ENCODE data around the gene TATDN3. TPM values are rescaled to one million over a fixed set of nuclear protein-coding genes. Genes with fewer than 3 reads are reported as not detected.
"Not testable (repeated sequence)": the region's sequence is repeated elsewhere in the genome, so short reads cannot be mapped to it uniquely, and the experiment has no call there.

TATDN3 gene
- polyA plus RNA-seq, 1 experiment = 16.3 TPM

- CTCF ChIA-PET = interaction anchor here (1.6 kb wide), 1 partner anchor 13 kb away, joined by 4 read pairs; no protein-coding TSS in a partner anchor
- no peak for TF ChIP-seq CTCF (IDR thresholded peaks at IDR 0.05; ENCODE audit: low read depth, low read length)
- peaks cover 23% of the 10 kb centered on the region for H3K9me3 ChIP-seq (ENCODE audit: control insufficient read depth, insufficient read depth, low read length)
These were observed 36.2 kb downstream of the TATDN3 start for GRCh38 chr1:212827831-212828278.

GRCh38 chr1:212828395-212828794 is 36.7 kb downstream of the TATDN3 start:
- POLR2A ChIA-PET = no interaction called here
- Histone ChIP-seq H3K27me3 (ENCODE audit: control insufficient read depth, insufficient read depth, low read length) (no peaks in the 10 kb centered on the region), H3K4me3 (ENCODE audit: low read depth, low read length) (no peak overlapping the region), H3K9me3 (ENCODE audit: control insufficient read depth, insufficient read depth, low read length) (peaks cover 23% of the 10 kb centered on the region), H3K27ac (ENCODE audit: low read depth, low read length) (no peak overlapping the region)
- DNase-seq (ENCODE audit: low read depth, low spot score) = no peak
- CTCF ChIA-PET = no interaction called here
- TF ChIP-seq CTCF (IDR thresholded peaks at IDR 0.05; ENCODE audit: low read depth, low read length) = no peak

More at GRCh38 chr1:212827831-212828278, 36.2 kb downstream of the TATDN3 start:
- H3K27me3 ChIP-seq (ENCODE audit: control insufficient read depth, insufficient read depth, low read length) = no peaks in the 10 kb centered on the region
- no peak overlapping the region for H3K4me3 ChIP-seq (ENCODE audit: low read depth, low read length)
- no peak for DNase-seq (ENCODE audit: low read depth, low spot score)
- no peak overlapping the region for H3K27ac ChIP-seq (ENCODE audit: low read depth, low read length)
- POLR2A ChIA-PET = no interaction called here

GRCh38 chr1:212833211-212834207 is 41.8 kb downstream of the TATDN3 start:
- H3K4me3 ChIP-seq (ENCODE audit: low read depth, low read length); H3K9me3 ChIP-seq (ENCODE audit: control insufficient read depth, insufficient read depth, low read length); H3K27ac ChIP-seq (ENCODE audit: low read depth, low read length); POLR2A ChIA-PET; H3K27me3 ChIP-seq (ENCODE audit: control insufficient read depth, insufficient read depth, low read length); DNase-seq (ENCODE audit: low read depth, low spot score): not testable (repeated sequence)
- CTCF ChIA-PET = interaction anchor here (1.1 kb wide), 1 partner anchor 26 kb away, joined by 3 read pairs; no protein-coding TSS in a partner anchor

GRCh38 chr1:212838145-212838544 is 46.5 kb downstream of the TATDN3 start:
- Histone ChIP-seq H3K27ac (ENCODE audit: low read depth, low read length) (no peak overlapping the region), H3K9me3 (ENCODE audit: control insufficient read depth, insufficient read depth, low read length) (no peaks in the 10 kb centered on the region; the same call in 1 of the 2 replicates), H3K4me3 (ENCODE audit: low read depth, low read length) (no peak overlapping the region), H3K27me3 (ENCODE audit: control insufficient read depth, insufficient read depth, low read length) (no peaks in the 10 kb centered on the region)
- TF ChIP-seq CTCF (IDR thresholded peaks at IDR 0.05; ENCODE audit: low read depth, low read length) = no peak
- POLR2A ChIA-PET = interaction anchor here (1.5 kb wide), 1 partner anchor 20 kb away, joined by 3 read pairs; the partner anchor contains the start of gene FLVCR1
- CTCF ChIA-PET = interaction anchor here (0.5 kb wide), 1 partner anchor 89 kb away, joined by 9 read pairs; no protein-coding TSS in a partner anchor
- DNase-seq (ENCODE audit: low read depth, low spot score) = no peak

- DNase-seq (ENCODE audit: low read depth, low spot score); H3K9me3 ChIP-seq (ENCODE audit: control insufficient read depth, insufficient read depth, low read length); H3K27me3 ChIP-seq (ENCODE audit: control insufficient read depth, insufficient read depth, low read length); POLR2A ChIA-PET; CTCF ChIA-PET; H3K4me3 ChIP-seq (ENCODE audit: low read depth, low read length); H3K27ac ChIP-seq (ENCODE audit: low read depth, low read length): not testable (repeated sequence)
These were observed 52.8 kb downstream of the TATDN3 start for GRCh38 chr1:212844521-212844920.

- no peak for TF ChIP-seq CTCF (IDR thresholded peaks at IDR 0.05; ENCODE audit: low read depth, low read length)
- Histone ChIP-seq H3K27ac (ENCODE audit: low read depth, low read length) (no peak within 1 kb of the TSS), H3K27me3 (ENCODE audit: control insufficient read depth, insufficient read depth, low read length) (no peaks in the 10 kb centered on the region), H3K4me3 (ENCODE audit: low read depth, low read length) (no peak within 1 kb of the TSS), H3K9me3 (ENCODE audit: control insufficient read depth, insufficient read depth, low read length) (no peaks in the 10 kb centered on the region)
- ChIA-PET POLR2A (no interaction called here), CTCF (no interaction called here)
- no peak for DNase-seq (ENCODE audit: low read depth, low spot score)
These were observed 55.9 kb downstream of the TATDN3 start, which contains the start of gene SPATA45 for GRCh38 chr1:212847549-212847948. Gene SPATA45 (minus strand): TSS chr1:212847649. CDS start chr1:212836149, 11,500 bp downstream.

Data from AG04450 (cell line).